Measurements from ENCODE around the gene CTRB2. TPM values are rescaled to one million over a fixed set of nuclear protein-coding genes. Genes with fewer than 3 reads are reported as not detected.

The CTRB2 gene
- total RNA-seq, 2 donors from 2014 or later: 12.5 TPM

DNA sequence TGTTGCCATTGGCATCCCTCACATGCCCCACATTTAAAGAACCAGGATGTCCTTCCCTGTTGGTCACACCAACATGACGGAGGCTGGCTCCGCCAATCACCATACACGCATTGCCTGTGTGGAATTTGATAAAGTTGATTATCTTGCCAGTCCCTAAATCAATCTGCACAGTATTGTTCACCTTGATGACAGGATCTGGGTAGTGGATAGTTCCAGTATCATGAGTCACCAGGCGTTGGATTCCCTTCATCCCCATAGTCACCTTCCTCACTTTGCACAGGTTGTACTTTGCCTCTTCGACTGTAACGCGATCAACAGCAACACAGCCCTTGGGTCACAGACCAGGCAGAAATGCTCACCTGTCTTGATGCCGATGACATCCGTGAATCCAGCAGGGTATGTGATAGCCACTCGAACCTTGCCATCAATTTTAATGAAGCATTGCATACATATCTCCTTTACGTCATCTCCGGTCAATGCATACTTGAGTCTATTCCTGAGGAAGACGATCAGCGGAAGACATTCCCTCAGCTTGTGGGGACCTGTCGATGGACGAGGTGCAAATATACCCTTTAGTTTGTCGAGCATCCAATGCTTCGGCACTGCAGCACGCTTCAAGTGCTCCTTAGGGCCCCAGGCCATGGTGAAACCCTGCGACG lies 14.2 kb downstream of the CTRB2 start:
- no peak for TF ChIP-seq CTCF (IDR thresholded peaks at IDR 0.05)
- no peak for ATAC-seq (ENCODE audit: insufficient number of reproducible peaks, low FRiP score, low read depth)

GRCh38 chr16:75189638-75190245 lies 17.2 kb downstream of the CTRB2 start:
- TF ChIP-seq CTCF (IDR thresholded peaks at IDR 0.05): no peak
- DNase-seq (ENCODE audit: low spot score) (no peak), ATAC-seq (ENCODE audit: insufficient number of reproducible peaks, low FRiP score, low read depth) (no peak)
- Histone ChIP-seq H3K36me3 (no peaks in the 10 kb centered on the region), H3K27me3 (replicated peaks; ENCODE audit: insufficient read depth) (no peaks in the 10 kb centered on the region), H3K4me3 (no peak overlapping the region), H3K27ac (no peak overlapping the region), H3K9me3 (no peaks in the 10 kb centered on the region), H3K4me1 (ENCODE audit: control insufficient read depth in 1 of 2, low read depth in 2 of 2) (no peaks in the 10 kb centered on the region)

More for the DNA sequence above, 14.2 kb downstream of the CTRB2 start:
- Histone ChIP-seq H3K4me3 (no peak overlapping the region), H3K27ac (no peak overlapping the region), H3K36me3 (no peaks in the 10 kb centered on the region), H3K9me3 (no peaks in the 10 kb centered on the region), H3K27me3 (replicated peaks; ENCODE audit: insufficient read depth) (no peaks in the 10 kb centered on the region), H3K4me1 (ENCODE audit: control insufficient read depth in 1 of 2, low read depth in 2 of 2) (no peaks in the 10 kb centered on the region)
- DNase-seq (ENCODE audit: low spot score): no peak

DNA sequence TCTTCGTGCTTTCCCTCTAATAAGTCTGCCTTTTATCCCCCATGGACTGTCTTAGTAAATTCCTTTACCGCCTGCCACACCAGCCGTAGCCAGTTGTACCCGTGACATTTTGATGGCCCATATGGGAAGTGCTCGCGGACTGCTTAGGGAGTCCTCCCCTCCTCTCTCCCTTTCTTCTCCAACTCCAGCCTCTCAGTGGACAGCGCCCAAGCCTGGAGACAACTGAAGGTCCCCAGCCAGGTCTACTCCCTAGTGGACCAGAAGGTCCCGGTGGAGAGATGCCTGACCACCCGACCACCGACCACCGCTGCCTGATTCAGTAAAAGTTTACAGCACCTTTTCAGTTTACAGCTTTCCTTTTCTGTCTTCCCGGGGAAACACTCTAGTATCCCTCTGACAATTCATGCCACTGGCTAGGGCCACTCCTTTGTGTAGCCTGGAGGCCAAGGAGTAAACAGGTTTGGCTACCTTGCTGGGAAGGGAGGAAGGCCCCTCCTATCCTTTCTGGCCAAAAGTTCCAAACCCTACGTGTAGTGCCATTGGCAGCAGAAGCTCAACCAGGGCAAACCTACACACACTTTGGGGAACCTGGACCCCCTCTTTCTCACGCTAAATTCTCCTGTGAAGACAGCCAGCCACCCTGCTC lies 18.0 kb downstream of the CTRB2 start:
- Histone ChIP-seq H3K4me3 (no peak overlapping the region), H3K36me3 (no peaks in the 10 kb centered on the region), H3K27me3 (replicated peaks; ENCODE audit: insufficient read depth) (no peaks in the 10 kb centered on the region), H3K9me3 (no peaks in the 10 kb centered on the region), H3K4me1 (ENCODE audit: control insufficient read depth in 1 of 2, low read depth in 2 of 2) (no peaks in the 10 kb centered on the region), H3K27ac (no peak overlapping the region)
- DNase-seq (ENCODE audit: low spot score): no peak
- no peak for TF ChIP-seq CTCF (IDR thresholded peaks at IDR 0.05)
- ATAC-seq (ENCODE audit: insufficient number of reproducible peaks, low FRiP score, low read depth): no peak

DNA sequence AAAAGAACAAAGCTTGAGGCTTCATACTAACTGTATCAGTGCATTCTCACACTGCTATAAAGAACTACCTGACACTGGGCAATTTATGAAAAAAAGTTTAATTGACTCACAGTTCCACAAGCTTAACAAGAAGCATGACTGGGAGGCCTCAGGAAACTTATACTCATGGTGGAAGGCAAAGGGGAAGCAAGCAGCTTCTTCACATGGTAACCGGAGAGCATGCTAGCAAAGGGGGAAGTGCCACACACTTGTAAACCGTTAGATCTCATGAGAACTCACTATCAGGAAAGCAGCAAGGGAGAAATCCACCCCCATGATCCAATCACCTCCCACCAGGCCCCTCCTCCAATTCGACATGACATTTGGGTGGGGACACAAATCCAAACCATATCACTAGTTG lies 25.3 kb downstream of the CTRB2 start:
- Histone ChIP-seq H3K36me3 (no peaks in the 10 kb centered on the region), H3K9me3 (peaks cover 4% of the 10 kb centered on the region), H3K27me3 (replicated peaks; ENCODE audit: insufficient read depth) (no peaks in the 10 kb centered on the region), H3K4me1 (ENCODE audit: control insufficient read depth in 1 of 2, low read depth in 2 of 2) (no peaks in the 10 kb centered on the region), H3K27ac (no peak overlapping the region), H3K4me3 (no peak overlapping the region)
- TF ChIP-seq CTCF (IDR thresholded peaks at IDR 0.05): no peak
- ATAC-seq (ENCODE audit: insufficient number of reproducible peaks, low FRiP score, low read depth) (no peak), DNase-seq (ENCODE audit: low spot score) (no peak)

DNA sequence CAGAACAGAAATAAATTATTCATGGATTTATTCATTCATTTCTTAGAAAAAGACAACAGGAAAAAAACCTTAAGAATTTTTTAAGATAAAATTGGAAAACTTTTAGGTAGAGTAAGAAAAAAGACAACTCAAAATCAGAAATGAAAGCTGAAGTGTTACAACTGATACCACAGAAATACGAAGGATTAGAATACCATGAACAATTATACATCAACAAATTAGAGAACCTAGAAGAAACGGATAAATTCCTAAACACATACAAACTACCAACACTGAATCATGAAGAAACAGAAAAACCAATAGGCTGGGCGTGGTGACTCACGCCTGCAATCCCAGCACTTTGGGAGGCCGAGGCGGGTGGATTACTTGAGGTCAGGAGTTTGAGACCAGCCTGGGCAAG lies 27.8 kb downstream of the CTRB2 start:
- ATAC-seq (ENCODE audit: insufficient number of reproducible peaks, low FRiP score, low read depth) (no peak), DNase-seq (ENCODE audit: low spot score) (no peak)
- no peak for TF ChIP-seq CTCF (IDR thresholded peaks at IDR 0.05)
- Histone ChIP-seq H3K4me3 (no peak overlapping the region), H3K27ac (no peak overlapping the region), H3K9me3 (peaks cover 22% of the 10 kb centered on the region), H3K27me3 (replicated peaks; ENCODE audit: insufficient read depth) (no peaks in the 10 kb centered on the region), H3K4me1 (ENCODE audit: control insufficient read depth in 1 of 2, low read depth in 2 of 2) (no peaks in the 10 kb centered on the region), H3K36me3 (no peaks in the 10 kb centered on the region)
